ENCODE results near the gene SPAG17. TPM values are rescaled to one million over a fixed set of nuclear protein-coding genes. Genes with fewer than 3 reads are reported as not detected.

SPAG17 gene
- total and polyA plus RNA-seq, 2 of the 4 experiments (the other 2 are of a cell fraction): 0.10 TPM; not detected in 1

DNA sequence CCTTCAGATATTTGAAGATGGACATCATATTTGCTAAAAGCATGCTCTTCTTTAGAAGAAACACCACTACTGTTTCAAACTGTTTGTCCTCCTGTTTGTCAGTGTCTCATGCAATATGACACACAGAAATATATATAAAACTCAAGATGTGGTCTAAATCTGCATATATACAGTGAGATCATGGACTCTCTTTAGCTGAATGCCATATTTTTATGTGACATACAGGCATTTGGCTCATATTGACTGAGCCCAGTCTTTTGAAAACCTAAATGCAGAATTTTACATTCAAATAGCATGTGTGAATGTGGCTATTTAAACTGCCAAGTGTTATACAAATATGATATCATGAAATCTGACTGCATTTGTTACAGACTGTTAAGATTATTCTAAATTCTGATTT, 274.0 kb downstream of the SPAG17 start:
- in situ Hi-C loops (cut with MboI; ENCODE audit: low sequenced_read_pairs) (no loop called here), intact Hi-C loops (cut with micrococcal nuclease) (no loop called here), dilution Hi-C loops (cut with HindIII; ENCODE audit: low sequenced_read_pairs, unreplicated experiment) (no loop called here)
- no peak overlapping the region for H3K4me2 ChIP-seq (ENCODE audit: low read depth, low read length)
- H3K27ac ChIP-seq (ENCODE audit: insufficient read depth, low read length): no peak overlapping the region
- no peaks in the 10 kb centered on the region for H3K27me3 ChIP-seq (ENCODE audit: control insufficient read depth, insufficient read depth, low read length)
- H3K4me1 ChIP-seq (ENCODE audit: control insufficient read depth, insufficient read depth, low read length): no peaks in the 10 kb centered on the region
- no peaks in the 10 kb centered on the region for H3K9me3 ChIP-seq (ENCODE audit: control insufficient read depth, insufficient read depth, low read length)
- H2BK20ac ChIP-seq (ENCODE audit: low read depth, low read length): no peak overlapping the region
- no peak overlapping the region for H2BK5ac ChIP-seq (ENCODE audit: low read depth, low read length, poor library complexity, severe bottlenecking)
- H2AFZ ChIP-seq (replicated peaks; ENCODE audit: low read length, poor library complexity): no peak overlapping the region
- TF ChIP-seq, protein P1, sequence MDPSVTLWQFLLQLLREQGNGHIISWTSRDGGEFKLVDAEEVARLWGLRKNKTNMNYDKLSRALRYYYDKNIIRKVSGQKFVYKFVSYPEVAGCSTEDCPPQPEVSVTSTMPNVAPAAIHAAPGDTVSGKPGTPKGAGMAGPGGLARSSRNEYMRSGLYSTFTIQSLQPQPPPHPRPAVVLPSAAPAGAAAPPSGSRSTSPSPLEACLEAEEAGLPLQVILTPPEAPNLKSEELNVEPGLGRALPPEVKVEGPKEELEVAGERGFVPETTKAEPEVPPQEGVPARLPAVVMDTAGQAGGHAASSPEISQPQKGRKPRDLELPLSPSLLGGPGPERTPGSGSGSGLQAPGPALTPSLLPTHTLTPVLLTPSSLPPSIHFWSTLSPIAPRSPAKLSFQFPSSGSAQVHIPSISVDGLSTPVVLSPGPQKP (IDR thresholded peaks at IDR 0.05; ENCODE audit: borderline replicate concordance, low read depth, low read length): no peak
- TF ChIP-seq CHD1 (IDR thresholded peaks at IDR 0.05; ENCODE audit: low read depth, low read length) (no peak), RFX5 (IDR thresholded peaks at IDR 0.05; ENCODE audit: low read depth, low read length) (no peak), BHLHE40 (IDR thresholded peaks at IDR 0.05; ENCODE audit: low read depth, low read length) (no peak), SMC3 (IDR thresholded peaks at IDR 0.05; ENCODE audit: low read depth, low read length) (no peak), RCOR1 (IDR thresholded peaks at IDR 0.05; ENCODE audit: insufficient replicate concordance, low read length) (no peak), MAZ (IDR thresholded peaks at IDR 0.05; ENCODE audit: borderline replicate concordance, low read depth, low read length) (no peak), POLR2A (IDR thresholded peaks at IDR 0.05; ENCODE audit: low read depth, low read length) (no peak), CEBPB (IDR thresholded peaks at IDR 0.05; ENCODE audit: low read depth, low read length) (no peak), MAFK (IDR thresholded peaks at IDR 0.05; ENCODE audit: low read depth, low read length) (no peak), NFE2L2 (IDR thresholded peaks at IDR 0.05; ENCODE audit: low read depth, low read length) (no peak), RAD21 (IDR thresholded peaks at IDR 0.05; ENCODE audit: low read length) (no peak), FOS (IDR thresholded peaks at IDR 0.05; ENCODE audit: low read depth, low read length) (no peak), MXI1 (IDR thresholded peaks at IDR 0.05; ENCODE audit: borderline replicate concordance, low read depth, low read length) (no peak)
- TF ChIP-seq, protein P2, sequence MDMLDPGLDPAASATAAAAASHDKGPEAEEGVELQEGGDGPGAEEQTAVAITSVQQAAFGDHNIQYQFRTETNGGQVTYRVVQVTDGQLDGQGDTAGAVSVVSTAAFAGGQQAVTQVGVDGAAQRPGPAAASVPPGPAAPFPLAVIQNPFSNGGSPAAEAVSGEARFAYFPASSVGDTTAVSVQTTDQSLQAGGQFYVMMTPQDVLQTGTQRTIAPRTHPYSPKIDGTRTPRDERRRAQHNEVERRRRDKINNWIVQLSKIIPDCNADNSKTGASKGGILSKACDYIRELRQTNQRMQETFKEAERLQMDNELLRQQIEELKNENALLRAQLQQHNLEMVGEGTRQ (IDR thresholded peaks at IDR 0.05; ENCODE audit: low read depth, low read length): no peak
- TF ChIP-seq, protein P3, sequence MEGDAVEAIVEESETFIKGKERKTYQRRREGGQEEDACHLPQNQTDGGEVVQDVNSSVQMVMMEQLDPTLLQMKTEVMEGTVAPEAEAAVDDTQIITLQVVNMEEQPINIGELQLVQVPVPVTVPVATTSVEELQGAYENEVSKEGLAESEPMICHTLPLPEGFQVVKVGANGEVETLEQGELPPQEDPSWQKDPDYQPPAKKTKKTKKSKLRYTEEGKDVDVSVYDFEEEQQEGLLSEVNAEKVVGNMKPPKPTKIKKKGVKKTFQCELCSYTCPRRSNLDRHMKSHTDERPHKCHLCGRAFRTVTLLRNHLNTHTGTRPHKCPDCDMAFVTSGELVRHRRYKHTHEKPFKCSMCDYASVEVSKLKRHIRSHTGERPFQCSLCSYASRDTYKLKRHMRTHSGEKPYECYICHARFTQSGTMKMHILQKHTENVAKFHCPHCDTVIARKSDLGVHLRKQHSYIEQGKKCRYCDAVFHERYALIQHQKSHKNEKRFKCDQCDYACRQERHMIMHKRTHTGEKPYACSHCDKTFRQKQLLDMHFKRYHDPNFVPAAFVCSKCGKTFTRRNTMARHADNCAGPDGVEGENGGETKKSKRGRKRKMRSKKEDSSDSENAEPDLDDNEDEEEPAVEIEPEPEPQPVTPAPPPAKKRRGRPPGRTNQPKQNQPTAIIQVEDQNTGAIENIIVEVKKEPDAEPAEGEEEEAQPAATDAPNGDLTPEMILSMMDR (conservative IDR thresholded peaks at IDR 0.05; ENCODE audit: low read depth, low read length): no peak
- no TSS peak for BruUV-seq (replicated peaks)
- no peak overlapping the region for H4K91ac ChIP-seq (ENCODE audit: insufficient read depth, low read depth, low read length)
- no peaks in the 10 kb centered on the region for H4K20me1 ChIP-seq (ENCODE audit: insufficient read depth, low read length)
- H2BK15ac ChIP-seq (ENCODE audit: low read depth, low read length): no peak overlapping the region
- POLR2A ChIA-PET (ENCODE audit: unreplicated experiment): no interaction called here
- H3K56ac ChIP-seq (ENCODE audit: extremely low read depth, insufficient read depth, low read length): no peak overlapping the region
- no peak overlapping the region for H2AK5ac ChIP-seq (ENCODE audit: low read depth, low read length)
- H4K8ac ChIP-seq (ENCODE audit: low read depth in 2 of 2, low read length in 2 of 2): no peak overlapping the region
- no peak overlapping the region for H4K5ac ChIP-seq (ENCODE audit: low read depth, low read length)
- no peak overlapping the region for H3K23ac ChIP-seq (ENCODE audit: low read depth, low read length)
- peaks cover 19% of the 10 kb centered on the region for H3K36me3 ChIP-seq (ENCODE audit: control insufficient read depth, insufficient read depth, low read length)
- no peak overlapping the region for H3K18ac ChIP-seq (ENCODE audit: low read depth, low read length)
- no peak overlapping the region for H3K9ac ChIP-seq (ENCODE audit: low read depth, low read length)
- no peak for ATAC-seq (ENCODE audit: low read depth)
- H3K4ac ChIP-seq (ENCODE audit: low read depth, low read length): no peak overlapping the region
- DNase-seq: no peak
- H3K79me1 ChIP-seq (ENCODE audit: low read depth in 1 of 2, low read length in 2 of 2): peaks cover 0 to 3% of the 10 kb centered on the region in 2 experiments; a peak in 2 of 4 replicates
- no peak overlapping the region for H2AK9ac ChIP-seq (replicated peaks; ENCODE audit: low read depth, low read length, poor library complexity)
- H3K14ac ChIP-seq (replicated peaks; ENCODE audit: low read depth, low read length): no peak overlapping the region
- H3K9me1 ChIP-seq (ENCODE audit: insufficient read depth, low read length): no peaks in the 10 kb centered on the region
- H2BK120ac ChIP-seq (ENCODE audit: low read depth, low read length): no peak overlapping the region
- H3K4me3 ChIP-seq (ENCODE audit: insufficient read depth, low read depth, low read length): no peak overlapping the region
- CTCF ChIA-PET: interaction anchor here (0.7 kb wide), 1 partner anchor 70 kb away, joined by 3 read pairs; no protein-coding TSS in a partner anchor

Measured in IMR-90 (cell line).